Stimulated activated CD8-positive, alpha-beta memory T cell treated with anti-CD3 and anti-CD28 coated beads, Interleukin-2, amount 100 ng/mL, for 48 hours (primary cell): ENCODE data around the gene BASP1.
"Not testable (repeated sequence)": the region's sequence is repeated elsewhere in the genome, so short reads cannot be mapped to it uniquely, and the experiment has no call there.

Source experiments
- DNase-seq, 2 donors: peaks; one replicate each; pipeline ENCODE4 v3.0.0-alpha.2; 2020; ENCODE audit warnings: low read depth in 2 of 2

BASP1 gene

GRCh38 chr5:17319095-17319494 lies 101.7 kb downstream of the BASP1 start:
- DNase-seq, result not testable (repeated sequence)

GRCh38 chr5:17325770-17326599 lies 108.6 kb downstream of the BASP1 start:
- no peak for DNase-seq
